HUDEP-2 (cell line): ENCODE measurements around the gene ENOX1.
"Not testable (repeated sequence)": the region's sequence is repeated elsewhere in the genome, so short reads cannot be mapped to it uniquely, and the experiment has no call there.

Experiments
- DNase-seq, 76 experiments: peaks; one replicate each; lab custom pipeline; 2025; ENCODE audit not compliant: unreplicated experiment in 76 of 76; lab: John Stamatoyannopoulos, UW

Gene ENOX1

GRCh38 chr13:43444081-43444480 lies 342.7 kb downstream of the ENOX1 start:
- DNase-seq, result no peak

- DNase-seq, result no peak
These were observed 344.8 kb downstream of the ENOX1 start for GRCh38 chr13:43441899-43442499.

- no peak for DNase-seq
These were observed 345.3 kb downstream of the ENOX1 start for GRCh38 chr13:43441464-43441863.

- no peak for DNase-seq
These were observed 352.6 kb downstream of the ENOX1 start for GRCh38 chr13:43434191-43434590.

GRCh38 chr13:43433691-43434141 lies 353.1 kb downstream of the ENOX1 start:
- no peak for DNase-seq

GRCh38 chr13:43432958-43433357 lies 353.8 kb downstream of the ENOX1 start:
- DNase-seq, result no peak

GRCh38 chr13:43431841-43432240 lies 354.9 kb downstream of the ENOX1 start:
- no peak for DNase-seq

- no peak for DNase-seq
These were observed 355.5 kb downstream of the ENOX1 start for GRCh38 chr13:43431290-43431716.

GRCh38 chr13:43428545-43429296 lies 358.1 kb downstream of the ENOX1 start:
- DNase-seq, result no peak

GRCh38 chr13:43426355-43426754 lies 360.4 kb downstream of the ENOX1 start:
- DNase-seq, result no peak

GRCh38 chr13:43425234-43425633 lies 361.5 kb downstream of the ENOX1 start:
- DNase-seq, result no peak

GRCh38 chr13:43424412-43424811 lies 362.4 kb downstream of the ENOX1 start:
- no peak for DNase-seq

GRCh38 chr13:43422116-43422515 lies 364.7 kb downstream of the ENOX1 start:
- DNase-seq, result no peak

GRCh38 chr13:43416842-43417241 lies 369.9 kb downstream of the ENOX1 start:
- DNase-seq, result not testable (repeated sequence)

GRCh38 chr13:43416408-43416807 lies 370.4 kb downstream of the ENOX1 start:
- not testable (repeated sequence) for DNase-seq

- DNase-seq, result not testable (repeated sequence)
These were observed 370.8 kb downstream of the ENOX1 start for GRCh38 chr13:43415903-43416391.

GRCh38 chr13:43414111-43414510 lies 372.7 kb downstream of the ENOX1 start:
- no peak for DNase-seq

- DNase-seq, result no peak
These were observed 375.0 kb downstream of the ENOX1 start for GRCh38 chr13:43411741-43412140.

- no peak for DNase-seq
These were observed 375.6 kb downstream of the ENOX1 start for GRCh38 chr13:43411211-43411610.

- DNase-seq, result no peak
These were observed 378.5 kb downstream of the ENOX1 start for GRCh38 chr13:43408274-43408673.

GRCh38 chr13:43407023-43407581 lies 379.7 kb downstream of the ENOX1 start:
- no peak for DNase-seq

GRCh38 chr13:43405457-43405856 lies 381.3 kb downstream of the ENOX1 start:
- no peak for DNase-seq
